Superior temporal gyrus (tissue), 1 donor: ENCODE results near the gene KAT7.
A peak's percentile ranks its signal among the peaks of the same experiment; 100 is the strongest.

Source experiments
- DNase-seq: peaks from one replicate; pipeline ENCODE4 v3.0.0-alpha.2; 2016; ENCODE audit errors: extremely low spot score

The KAT7 gene

DNA sequence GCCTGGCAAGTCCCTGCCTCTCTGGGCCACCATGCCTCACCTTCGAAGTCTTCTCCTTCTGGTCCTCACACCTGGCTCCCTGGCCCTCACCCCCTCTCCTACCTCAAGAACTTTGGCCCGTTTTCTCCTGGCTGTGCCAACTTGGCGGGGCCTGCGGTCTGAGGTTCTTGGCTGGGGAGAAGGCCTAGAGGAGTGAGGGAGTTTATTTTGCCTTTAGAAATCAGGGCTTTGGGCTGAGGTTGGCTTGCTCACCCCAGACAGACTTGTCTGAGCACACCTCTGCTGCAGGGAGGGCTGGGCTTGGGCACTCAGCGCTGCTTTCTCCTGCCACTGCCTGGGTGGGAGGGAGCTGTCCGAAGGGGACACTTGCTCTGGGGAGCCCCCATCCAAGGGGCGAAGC is 82.7 kb downstream of the KAT7 start:
- DNase-seq: no peak

DNA sequence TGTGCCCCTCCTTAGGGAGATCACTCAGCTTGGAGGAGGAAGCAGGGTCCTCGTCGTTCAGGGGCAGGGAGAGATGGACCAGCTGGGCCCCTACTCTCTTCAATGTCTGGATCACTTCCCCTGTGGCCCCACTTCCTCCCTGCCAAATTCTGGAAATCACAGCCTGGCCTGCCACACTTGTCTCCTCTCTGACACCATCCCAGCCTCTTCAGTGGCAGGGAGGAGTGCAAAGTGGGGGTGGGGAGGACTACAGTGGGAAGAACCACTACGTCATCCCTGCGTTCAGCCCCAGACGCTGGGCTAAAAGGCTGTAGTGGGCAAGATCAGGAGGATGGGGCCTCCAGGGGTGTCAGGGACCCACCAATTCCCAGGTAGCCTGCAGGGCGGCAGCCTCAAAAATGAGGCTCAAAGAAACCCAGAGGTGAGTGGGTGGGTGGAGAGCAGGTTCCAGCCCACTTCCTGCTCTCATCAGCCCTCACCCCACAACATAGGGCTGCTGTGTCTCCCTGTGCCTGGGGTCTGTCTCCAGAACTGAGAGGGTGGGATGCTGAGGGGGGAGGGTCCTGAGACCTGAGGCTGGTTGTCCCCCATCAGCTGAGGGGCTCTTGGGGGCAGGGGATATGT is 84.4 kb downstream of the KAT7 start:
- no peak for DNase-seq

- DNase-seq: no peak
Measured at GRCh38 chr17:49873466-49873865, 85.0 kb downstream of the KAT7 start.

DNA sequence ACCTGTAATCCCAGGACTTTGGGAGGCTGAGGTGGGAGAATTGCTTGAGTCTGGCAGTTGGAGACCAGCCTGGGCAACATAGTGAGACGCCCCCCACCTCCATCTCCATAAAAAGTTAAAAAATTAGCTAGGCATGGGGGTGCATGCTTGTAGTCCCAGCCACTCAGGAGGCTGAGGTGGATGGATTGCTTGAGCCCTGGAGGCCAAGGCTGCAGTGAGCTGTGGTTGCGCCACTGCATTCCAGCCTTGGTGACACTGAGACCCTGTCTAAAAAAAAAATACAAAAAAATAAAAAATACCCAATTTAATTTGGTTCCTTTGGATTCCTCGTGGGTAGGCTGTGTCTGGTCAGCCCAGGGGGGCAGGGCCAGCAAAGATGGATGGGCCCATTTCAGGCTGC is 85.4 kb downstream of the KAT7 start:
- DNase-seq: no peak

GRCh38 chr17:49874911-49875310 is 86.4 kb downstream of the KAT7 start:
- DNase-seq: no peak

DNA sequence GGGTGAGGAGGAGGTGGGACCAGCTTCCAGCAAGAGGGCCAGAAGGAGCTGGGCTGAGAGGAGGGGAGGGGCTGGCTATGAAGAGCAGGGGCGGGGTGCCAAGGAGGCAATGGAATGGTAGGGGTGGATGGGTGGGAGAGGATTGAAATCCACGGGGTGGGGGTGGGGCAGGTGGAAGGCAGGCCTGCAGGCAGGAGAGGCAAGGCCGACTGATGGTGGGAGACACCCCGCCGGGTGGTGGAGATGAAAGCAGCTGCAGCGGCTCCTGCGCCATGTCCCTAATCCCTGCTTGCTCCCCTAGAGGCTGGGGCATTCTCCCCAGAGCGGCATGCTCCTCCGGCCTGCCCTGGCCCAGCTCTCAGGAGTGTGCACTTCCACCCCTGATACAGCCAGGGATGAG is 87.2 kb downstream of the KAT7 start:
- no peak for DNase-seq

DNA sequence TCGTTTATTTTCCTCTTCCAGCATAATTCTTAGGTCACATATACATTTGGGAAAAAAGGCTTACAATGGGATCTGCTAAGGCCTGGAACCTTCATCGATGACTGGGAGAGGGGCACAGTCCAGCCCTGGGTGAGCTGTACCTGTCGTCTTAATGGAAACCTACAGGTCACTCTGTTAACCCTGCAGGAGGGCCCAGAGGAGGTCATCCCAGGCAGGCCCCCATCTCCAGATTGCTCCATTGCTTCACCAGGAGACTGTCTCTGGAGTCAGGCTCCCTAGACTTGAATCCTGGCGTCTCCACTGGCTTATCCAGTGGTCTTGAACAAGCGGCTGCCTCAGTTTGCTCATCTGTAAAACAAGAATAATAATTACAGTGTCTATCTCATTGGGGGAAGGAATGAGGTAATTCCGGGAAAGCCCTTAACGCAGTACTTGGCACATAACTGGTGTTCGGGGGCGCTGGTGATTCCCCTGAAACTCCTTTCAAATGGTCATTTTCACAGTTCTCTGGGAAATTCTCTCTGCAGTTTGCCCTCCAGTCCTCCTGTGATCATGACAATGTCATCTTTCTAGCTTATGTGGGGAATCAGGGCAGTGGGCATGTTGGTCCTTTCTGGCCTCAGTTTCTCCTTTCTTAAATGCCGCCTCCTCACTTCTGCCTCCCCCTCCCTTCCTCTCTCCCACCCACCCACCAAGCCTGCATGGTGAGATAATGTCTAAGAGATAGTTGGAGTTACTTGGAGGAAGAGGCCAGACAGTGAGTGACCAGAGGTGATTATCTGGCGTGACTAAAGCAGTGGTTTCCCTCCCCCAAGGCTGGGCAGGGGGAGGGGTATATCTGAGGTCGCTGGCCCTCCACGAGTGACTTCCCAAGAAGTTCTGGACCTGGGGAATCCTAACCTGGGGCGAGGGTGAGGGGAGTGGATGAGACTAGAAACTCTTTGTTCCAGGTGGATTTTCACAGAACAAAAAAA is 90.7 kb downstream of the KAT7 start:
- no peak for DNase-seq

- DNase-seq: peak; percentile 52
Measured at GRCh38 chr17:49880291-49881053, 92.0 kb downstream of the KAT7 start.

DNA sequence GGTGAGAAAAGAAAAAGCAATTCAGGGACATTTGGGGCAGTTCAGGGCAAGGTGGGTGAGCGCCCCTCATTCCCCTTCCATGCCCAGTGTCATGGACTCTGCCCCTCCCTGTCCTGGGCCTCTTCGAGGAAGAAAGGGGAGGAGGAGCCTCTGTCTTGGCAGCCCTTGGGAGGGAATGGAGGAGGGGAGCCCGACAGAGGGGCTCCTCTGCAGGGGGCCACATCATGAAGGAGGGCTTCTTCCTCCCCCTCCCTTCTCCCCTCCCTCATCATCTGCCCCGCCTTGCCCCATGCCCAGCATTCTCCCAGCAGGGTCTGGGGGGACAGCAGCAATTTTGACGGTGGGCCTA is 92.5 kb downstream of the KAT7 start:
- DNase-seq: no peak

GRCh38 chr17:49882434-49882833 is 94.0 kb downstream of the KAT7 start:
- DNase-seq: no peak
